Mesenchymal stem cell (in vitro differentiated cells and primary cell): ENCODE results near the gene AGFG1.
A peak's percentile ranks its signal among the peaks of the same experiment; 100 is the strongest.

Experiments used
- DNase-seq: peaks from one replicate; pipeline ENCODE4 v3.0.0-alpha.2; 2013
- H2AFZ ChIP-seq: one replicate; pipeline ENCODE4 v1.6.1; 2013; ENCODE audit warnings: low read depth, mild to moderate bottlenecking, control low read depth, inconsistent platforms, low read length, moderate library complexity
- H2AK5ac ChIP-seq: 2 replicates; pipeline ENCODE4 v1.6.1; 2013; ENCODE audit warnings: low read length, moderate library complexity, mild to moderate bottlenecking, inconsistent platforms; ENCODE audit not compliant: severe bottlenecking
- H2BK120ac ChIP-seq: one replicate; pipeline ENCODE4 v1.6.1; 2013; ENCODE audit warnings: low read depth, mild to moderate bottlenecking, inconsistent platforms, low read length, moderate library complexity
- H2BK12ac ChIP-seq, 2 experiments: one replicate each; pipeline ENCODE4 v1.6.1; 2013; ENCODE audit warnings: inconsistent platforms in 2 of 2, low read length in 2 of 2, mild to moderate bottlenecking in 2 of 2, moderate library complexity in 2 of 2, control low read depth in 1 of 2
- H2BK15ac ChIP-seq: one replicate; pipeline ENCODE4 v1.6.1; 2013; ENCODE audit warnings: mild to moderate bottlenecking, low read depth, inconsistent platforms; ENCODE audit not compliant: poor library complexity, severe bottlenecking
- H2BK5ac ChIP-seq: 2 replicates; pipeline ENCODE4 v1.6.1; 2013; ENCODE audit warnings: low read depth, mild to moderate bottlenecking, low read length, control low read depth, inconsistent platforms; ENCODE audit not compliant: poor library complexity, severe bottlenecking
- H3K14ac ChIP-seq, 2 experiments: one replicate each; pipeline ENCODE4 v1.6.1; 2013; ENCODE audit warnings: inconsistent platforms in 2 of 2, low read length in 2 of 2, control low read depth in 1 of 2, mild to moderate bottlenecking in 1 of 2, moderate library complexity in 1 of 2
- H3K18ac ChIP-seq, 2 experiments: one replicate each; pipeline ENCODE4 v1.6.1; 2013; ENCODE audit warnings: inconsistent platforms in 2 of 2, low read length in 2 of 2, control low read depth in 1 of 2, low read depth in 1 of 2, mild to moderate bottlenecking in 1 of 2
- H3K23ac ChIP-seq, 2 experiments: one replicate each; pipeline ENCODE4 v1.6.1; 2013; ENCODE audit warnings: inconsistent platforms in 2 of 2, low read length in 2 of 2, mild to moderate bottlenecking in 2 of 2, moderate library complexity in 2 of 2, control low read depth in 1 of 2
- H3K27ac ChIP-seq: 2 replicates; pipeline ENCODE4 v1.5.1; 2013; ENCODE audit warnings: mild to moderate bottlenecking, moderate library complexity, low read length, control low read depth, inconsistent platforms; ENCODE audit not compliant: poor library complexity, severe bottlenecking
- H3K27me3 ChIP-seq, 2 experiments: 2 replicates each; pipeline versions ENCODE4 v1.6.1 to v1.7.0; 2013; ENCODE audit warnings: low read length in 2 of 2, mild to moderate bottlenecking in 2 of 2, moderate library complexity in 2 of 2, control low read depth in 1 of 2, inconsistent platforms in 1 of 2; ENCODE audit not compliant: control insufficient read depth in 1 of 2, insufficient read depth in 1 of 2
- H3K36me3 ChIP-seq, 2 experiments: 2 replicates each; pipeline versions ENCODE4 v1.6.1 to v1.7.0; 2013; ENCODE audit warnings: low read length in 2 of 2, control low read depth in 1 of 2, inconsistent platforms in 1 of 2, low read depth in 1 of 2, mild to moderate bottlenecking in 1 of 2; ENCODE audit not compliant: insufficient read depth in 2 of 2, control insufficient read depth in 1 of 2
- H3K4ac ChIP-seq, 2 experiments: one replicate each; pipeline ENCODE4 v1.6.1; 2013; ENCODE audit warnings: inconsistent platforms in 2 of 2, low read length in 2 of 2, mild to moderate bottlenecking in 2 of 2, moderate library complexity in 2 of 2, control low read depth in 1 of 2, low read depth in 1 of 2
- H3K4me1 ChIP-seq: 2 replicates; pipeline ENCODE4 v1.6.1; 2013; ENCODE audit warnings: low read depth, low read length, control low read depth; ENCODE audit not compliant: control insufficient read depth, insufficient read depth
- H3K4me2 ChIP-seq: 2 replicates; pipeline ENCODE4 v1.6.1; 2013; ENCODE audit warnings: low read length, mild to moderate bottlenecking, inconsistent platforms; ENCODE audit not compliant: poor library complexity, severe bottlenecking
- H3K4me3 ChIP-seq, 2 experiments: 2 replicates each; pipeline versions ENCODE4 v1.5.1 to v1.7.0; 2013; ENCODE audit warnings: low read length in 2 of 2, mild to moderate bottlenecking in 2 of 2, control low read depth in 1 of 2, low read depth in 1 of 2; ENCODE audit not compliant: insufficient read depth in 1 of 2
- H3K79me1 ChIP-seq: replicated peaks from 2 replicates; pipeline ENCODE4 v1.6.1; 2013; ENCODE audit warnings: mild to moderate bottlenecking, control low read depth, low read length, inconsistent platforms; ENCODE audit not compliant: poor library complexity, severe bottlenecking
- H3K9ac ChIP-seq: 2 replicates; pipeline ENCODE4 v1.7.0; 2013; ENCODE audit warnings: mild to moderate bottlenecking, low read length, moderate library complexity
- H3K9me3 ChIP-seq: 2 replicates; pipeline ENCODE4 v1.7.0; 2013; ENCODE audit warnings: mild to moderate bottlenecking, low read length; ENCODE audit not compliant: control insufficient read depth
- H4K8ac ChIP-seq: one replicate; pipeline ENCODE4 v1.6.1; 2013; ENCODE audit warnings: inconsistent platforms, mild to moderate bottlenecking, low read length, moderate library complexity
- H4K91ac ChIP-seq: one replicate; pipeline ENCODE4 v1.6.1; 2013; ENCODE audit warnings: mild to moderate bottlenecking, low read length, inconsistent platforms
- WGBS: methylation state at CpG from one replicate; pipeline ENCODE4 v1.1.7; 2013; ENCODE audit warnings: mixed read lengths; 5-methylcytosine and 5-hydroxymethylcytosine counted together

The AGFG1 gene

DNA sequence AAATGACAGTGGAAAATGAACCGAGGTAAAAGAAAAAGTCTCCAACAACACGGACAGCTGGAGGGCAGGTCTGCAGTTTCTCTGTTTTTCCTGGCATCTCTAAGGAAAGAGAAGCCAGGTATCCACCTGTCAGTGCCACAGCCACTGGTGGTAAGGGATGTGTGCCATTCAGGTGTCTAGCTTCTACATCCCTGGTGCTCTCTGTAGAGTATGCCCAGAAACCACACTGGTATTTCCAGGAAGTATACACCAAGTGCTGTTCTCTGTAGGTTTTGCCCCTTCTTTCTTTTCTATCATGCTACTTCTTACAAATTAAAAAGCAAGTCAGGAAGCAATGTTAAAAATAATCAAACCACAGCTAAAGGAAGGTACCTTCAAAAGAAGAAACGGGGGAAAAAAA lies 7.6 kb upstream of the AGFG1 start:
- Histone ChIP-seq H3K79me1 (no peaks in the 10 kb centered on the region), H3K27me3 (no peaks in the 10 kb centered on the region), H3K18ac (no peak overlapping the region), H2BK12ac (peak overlapping the region in 1 of 2 experiments; percentile 13), H4K91ac (no peak overlapping the region), H3K4me1 (peaks cover 7% of the 10 kb centered on the region), H3K9me3 (no peaks in the 10 kb centered on the region), H2BK15ac (no peak overlapping the region), H3K23ac (no peak overlapping the region), H3K14ac (no peak overlapping the region), H3K36me3 (no peaks in the 10 kb centered on the region), H2AK5ac (no peak overlapping the region), H4K8ac (no peak overlapping the region), H2BK120ac (no peak overlapping the region), H3K4me3 (no peak overlapping the region), H3K9ac (no peak overlapping the region), H3K27ac (no peak overlapping the region), H2AFZ (no peak overlapping the region), H3K4ac (no peak overlapping the region), H3K4me2 (no peak overlapping the region), H2BK5ac (no peak overlapping the region)
- WGBS = 77% methylated on average over 3 of the region's 3 CpGs
- no peak for DNase-seq

DNA sequence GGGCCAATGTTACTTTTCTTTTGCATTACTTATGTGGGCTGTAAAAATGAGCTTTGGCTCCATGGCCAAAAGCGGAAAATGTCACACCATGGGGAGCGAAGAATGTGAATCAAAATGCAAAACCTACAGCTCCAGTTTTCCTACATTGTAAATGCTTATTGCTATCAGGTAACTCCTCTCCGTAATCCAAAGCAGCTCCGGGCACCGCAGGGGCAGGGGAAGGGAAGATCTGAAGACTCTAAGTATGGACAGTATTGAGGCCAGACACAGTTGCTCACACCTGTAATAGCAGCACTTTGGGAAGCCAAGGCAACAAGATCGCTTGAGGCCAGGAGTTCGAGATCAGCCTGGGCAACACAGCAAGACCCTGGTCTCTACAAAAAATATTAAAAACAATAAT lies 7.1 kb upstream of the AGFG1 start:
- Histone ChIP-seq H2BK15ac (peak overlapping the region; percentile 18), H2BK5ac (no peak overlapping the region), H2BK12ac (peak overlapping the region in 1 of 2 experiments; percentile 49), H3K27ac (no peak overlapping the region), H3K18ac (peak overlapping the region in 1 of 2 experiments; percentile 25), H4K8ac (no peak overlapping the region), H3K4me2 (no peak overlapping the region), H2AK5ac (peak overlapping the region; percentile 60), H3K4me3 (no peak overlapping the region), H3K36me3 (no peaks in the 10 kb centered on the region), H3K23ac (no peak overlapping the region), H3K27me3 (no peaks in the 10 kb centered on the region), H3K4ac (no peak overlapping the region), H3K9me3 (no peaks in the 10 kb centered on the region), H3K9ac (no peak overlapping the region), H2AFZ (no peak overlapping the region), H3K79me1 (no peaks in the 10 kb centered on the region), H4K91ac (no peak overlapping the region), H3K14ac (no peak overlapping the region), H2BK120ac (no peak overlapping the region), H3K4me1 (peaks cover 7% of the 10 kb centered on the region)
- no peak for DNase-seq
- WGBS = 100% methylated on average over 5 of the region's 7 CpGs

DNA sequence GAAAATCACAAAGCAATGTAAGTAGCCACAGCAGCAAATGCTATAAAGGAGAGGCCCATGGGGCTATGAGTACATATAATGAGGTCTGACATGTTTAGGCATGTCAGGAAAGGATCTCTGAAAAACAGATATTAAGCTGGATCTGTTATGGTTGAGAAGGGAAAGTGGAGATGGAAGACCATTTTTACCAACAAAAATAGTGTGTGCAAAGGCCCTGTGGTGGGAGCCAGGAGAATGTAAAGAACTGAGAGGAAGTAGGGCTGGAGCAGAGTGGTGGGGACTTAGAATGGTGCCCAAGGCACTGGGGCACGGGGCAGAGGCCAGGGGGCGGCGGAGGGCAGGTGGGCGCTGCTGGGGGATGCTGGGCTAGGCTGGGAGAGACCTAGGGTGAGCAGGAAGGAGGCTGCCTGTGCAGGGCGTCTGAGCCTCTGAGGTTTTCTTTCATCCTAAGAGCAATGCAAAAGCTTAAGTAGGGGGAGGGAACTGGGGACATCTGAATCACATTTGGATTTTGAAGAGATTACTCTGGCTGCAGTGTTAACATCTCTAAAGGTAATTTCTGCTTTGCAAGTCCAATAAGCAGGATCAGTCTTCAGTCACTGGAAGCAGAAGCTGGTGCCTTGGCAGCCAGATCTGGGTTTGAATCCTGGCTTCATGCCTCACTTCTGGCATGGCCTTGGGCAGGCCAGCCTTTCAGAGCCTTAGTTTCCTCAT lies 4.9 kb upstream of the AGFG1 start:
- Histone ChIP-seq H3K27me3 (no peaks in the 10 kb centered on the region), H3K9me3 (no peaks in the 10 kb centered on the region), H3K27ac (peak overlapping the region; percentile 86), H3K14ac (peak overlapping the region in 1 of 2 experiments; percentile 62), H2BK5ac (peak overlapping the region; percentile 66), H3K4ac (peak overlapping the region in 1 of 2 experiments; percentile 50), H2BK15ac (no peak overlapping the region), H3K9ac (peak overlapping the region; percentile 82), H3K36me3 (no peaks in the 10 kb centered on the region), H2AK5ac (peak overlapping the region; percentile 36), H3K18ac (peak overlapping the region; percentile 38 to 67), H4K91ac (peak overlapping the region; percentile 67), H3K4me3 (peak overlapping the region in 1 of 2 experiments; percentile 59), H3K4me1 (peaks cover 6% of the 10 kb centered on the region), H2BK120ac (peak overlapping the region; percentile 73), H2BK12ac (peak overlapping the region in 1 of 2 experiments; percentile 90), H3K4me2 (no peak overlapping the region), H4K8ac (peak overlapping the region; percentile 80), H2AFZ (peak overlapping the region; percentile 49), H3K79me1 (no peaks in the 10 kb centered on the region), H3K23ac (no peak overlapping the region)
- WGBS = 91% methylated on average over 5 of the region's 5 CpGs
- DNase-seq = no peak

- Histone ChIP-seq H3K9me3 (no peaks in the 10 kb centered on the region), H3K4ac (no peak overlapping the region), H2BK120ac (no peak overlapping the region), H3K4me2 (no peak overlapping the region), H2BK15ac (peak overlapping the region; percentile 40), H3K4me3 (peak overlapping the region in 1 of 2 experiments; percentile 89), H3K27me3 (no peaks in the 10 kb centered on the region), H3K9ac (no peak overlapping the region), H4K91ac (no peak overlapping the region), H3K79me1 (no peaks in the 10 kb centered on the region), H3K23ac (no peak overlapping the region), H3K14ac (no peak overlapping the region), H2AK5ac (peak overlapping the region; percentile 41), H3K27ac (no peak overlapping the region), H2BK5ac (no peak overlapping the region), H3K36me3 (peaks cover 0 to 4% of the 10 kb centered on the region in 2 experiments), H2BK12ac (no peak overlapping the region), H3K18ac (no peak overlapping the region), H3K4me1 (peaks cover 1% of the 10 kb centered on the region), H4K8ac (no peak overlapping the region), H2AFZ (no peak overlapping the region)
- DNase-seq = no peak
- 84% methylated on average over 5 of the region's 7 CpGs for WGBS
Measured at GRCh38 chr2:227471412-227471811, 544 bp upstream of the AGFG1 start.
